Left lung (tissue), 10 donors: ENCODE measurements around the gene R3HCC1L. TPM values are rescaled to one million over a fixed set of nuclear protein-coding genes. Genes with fewer than 3 reads are reported as not detected.

Experiments used
- ATAC-seq: fragments of 200-7000 bp; cut with Tn5 transposase; one replicate; pipeline ENCODE4 v1.9.1; 2020; ENCODE audit warnings: moderate library complexity
- DNase-seq, 4 donors: peaks; one replicate each; pipeline ENCODE4 v3.0.0-alpha.2; 2013 to 2020
- H3K27ac ChIP-seq, 2 donors: fragments of 200-600 bp; sonication (generic) in 1 of 2; one replicate each; pipeline versions ENCODE4 v1.5.0 to v1.8.0; 2020 to 2021
- H3K27me3 ChIP-seq, 2 donors: fragments of 200-600 bp; sonication (generic) in 1 of 2; one replicate each; pipeline versions ENCODE4 v1.5.0 to v1.8.0; 2020 to 2021
- H3K36me3 ChIP-seq, 2 donors: fragments of 200-600 bp; sonication (generic) in 1 of 2; one replicate each; pipeline versions ENCODE4 v1.5.0 to v1.8.0; 2020 to 2021
- H3K4me1 ChIP-seq, 2 donors: fragments of 200-600 bp; one replicate each; pipeline ENCODE4 v1.8.0; 2021
- H3K4me3 ChIP-seq, 2 donors: fragments of 200-600 bp; sonication (generic) in 1 of 2; one replicate each; pipeline versions ENCODE4 v1.5.0 to v1.8.0; 2020 to 2021; ENCODE audit warnings: mild to moderate bottlenecking in 1 of 2
- H3K9me3 ChIP-seq, 2 donors: fragments of 200-600 bp; sonication (generic) in 1 of 2; one replicate each; pipeline versions ENCODE4 v1.5.0 to v1.8.0; 2020 to 2021
- CTCF ChIP-seq, 2 donors: fragments of 200-600 bp; sonication (generic) in 1 of 2; IDR thresholded peaks; one replicate each; pipeline versions ENCODE4 v1.5.0 to v1.8.0; 2021; ENCODE audit warnings: antibody characterized with exemption in 2 of 2
- intact Hi-C, 2 donors: fragments of 100-400 bp; cut with DNase I; formaldehyde crosslinking; loops; one replicate each; pipeline versions ENCODE4 v1.11.2 to v1.14.2; 2022
- polyA plus RNA-seq, 6 donors: library from polyadenylated mRNA; unstranded; fragments of 120-200 nt; gene quantifications; one replicate each; pipeline ENCODE4 v1.2.1, GENCODE V29; 2013; ENCODE audit not compliant: insufficient read length in 6 of 6
- total RNA-seq, 2 donors: library from RNA; stranded (reverse); fragmentation: NEBNext Ultra II Directional; extraction: Animal tissue kit (Norgen Biotek cat#: 25700); gene quantifications; one replicate each; pipeline ENCODE4 v1.2.1, GENCODE V29; 2021
- donor health status: DM: no; HTN: yes; CAD: no.
- donor health status: DM: no; HTN: no; CAD: no.

The R3HCC1L gene
- total and polyA plus RNA-seq, 8 donors: 10.3 to 24.1 (median 18.5) TPM

- H3K27ac ChIP-seq: no peak overlapping the region
- ATAC-seq: no peak
- DNase-seq: no peak
- no peaks in the 10 kb centered on the region for H3K9me3 ChIP-seq
- TF ChIP-seq CTCF (IDR thresholded peaks at IDR 0.05): no peak
- H3K36me3 ChIP-seq: peaks cover 0 to 16% of the 10 kb centered on the region in 2 donors
- intact Hi-C loops: no loop called here
- no peak overlapping the region for H3K4me3 ChIP-seq
- H3K4me1 ChIP-seq: peaks cover 0 to 20% of the 10 kb centered on the region in 2 donors
- H3K27me3 ChIP-seq: no peaks in the 10 kb centered on the region
Measured at GRCh38 chr10:98257198-98257597, 122.7 kb downstream of the R3HCC1L start.

- TF ChIP-seq CTCF (IDR thresholded peaks at IDR 0.05): no peak
- Histone ChIP-seq H3K4me1 (peaks cover 0 to 20% of the 10 kb centered on the region in 2 donors), H3K36me3 (peaks cover 0 to 16% of the 10 kb centered on the region in 2 donors), H3K9me3 (no peaks in the 10 kb centered on the region), H3K4me3 (no peak overlapping the region), H3K27ac (no peak overlapping the region), H3K27me3 (no peaks in the 10 kb centered on the region)
- intact Hi-C loops: no loop called here
- ATAC-seq (no peak), DNase-seq (no peak)
Measured at GRCh38 chr10:98257961-98258360, 123.5 kb downstream of the R3HCC1L start.

- Histone ChIP-seq H3K4me1 (peaks cover 0 to 20% of the 10 kb centered on the region in 2 donors), H3K27ac (no peak overlapping the region), H3K36me3 (peaks cover 0 to 12% of the 10 kb centered on the region in 2 donors), H3K27me3 (no peaks in the 10 kb centered on the region), H3K9me3 (no peaks in the 10 kb centered on the region), H3K4me3 (no peak overlapping the region)
- no peak for ATAC-seq
- intact Hi-C loops: no loop called here
- DNase-seq: no peak
- TF ChIP-seq CTCF (IDR thresholded peaks at IDR 0.05): no peak
Measured at GRCh38 chr10:98258683-98259454, 124.4 kb downstream of the R3HCC1L start.

GRCh38 chr10:98259606-98260315 is 125.3 kb downstream of the R3HCC1L start:
- intact Hi-C loops: no loop called here
- peak overlapping the region in 1 of 2 donors; percentile 63 for H3K27ac ChIP-seq
- peaks cover 0 to 20% of the 10 kb centered on the region in 2 donors for H3K4me1 ChIP-seq
- H3K27me3 ChIP-seq: no peaks in the 10 kb centered on the region
- no peak overlapping the region for H3K4me3 ChIP-seq
- no peaks in the 10 kb centered on the region for H3K9me3 ChIP-seq
- ATAC-seq: peak; percentile 22
- TF ChIP-seq CTCF (IDR thresholded peaks at IDR 0.05): no peak
- DNase-seq: no peak
- peaks cover 0 to 12% of the 10 kb centered on the region in 2 donors for H3K36me3 ChIP-seq

GRCh38 chr10:98260350-98260749 is 125.9 kb downstream of the R3HCC1L start:
- H3K4me3 ChIP-seq: no peak overlapping the region
- H3K4me1 ChIP-seq: peaks cover 0 to 20% of the 10 kb centered on the region in 2 donors
- H3K9me3 ChIP-seq: no peaks in the 10 kb centered on the region
- DNase-seq (no peak), ATAC-seq (peak; percentile 12)
- H3K27ac ChIP-seq: peak overlapping the region in 1 of 2 donors; percentile 63
- TF ChIP-seq CTCF (IDR thresholded peaks at IDR 0.05): no peak
- peaks cover 0 to 11% of the 10 kb centered on the region in 2 donors for H3K36me3 ChIP-seq
- no peaks in the 10 kb centered on the region for H3K27me3 ChIP-seq
- intact Hi-C loops: no loop called here
